GM23248 (cell line): Measurements from ENCODE around the gene TMEM131.

Experiments used
- EZH2 ChIP-seq: fragments of 200-600 bp; sonication (generic); IDR thresholded peaks from 2 replicates; pipeline ENCODE4 v1.6.1; 2018; ENCODE audit warnings: antibody characterized with exemption, mild to moderate bottlenecking; ENCODE audit not compliant: insufficient read depth, poor library complexity, severe bottlenecking
- EZH2phosphoT487 ChIP-seq: fragments of 200-600 bp; sonication (generic); IDR thresholded peaks from 2 replicates; pipeline ENCODE4 v1.6.1; 2018; ENCODE audit warnings: antibody characterized with exemption, moderate library complexity, mild to moderate bottlenecking, low read depth; ENCODE audit not compliant: insufficient read depth

GRCh38 chr2:97715951-97716694 lies 279.6 kb downstream of the TMEM131 start:
- no peak for TF ChIP-seq EZH2phosphoT487
- TF ChIP-seq EZH2 = no peak
